Colonic mucosa (tissue), 4 donors: ENCODE measurements around the gene SLC32A1. TPM values are rescaled to one million over a fixed set of nuclear protein-coding genes. Genes with fewer than 3 reads are reported as not detected.

Source experiments
- DNase-seq: peaks from one replicate; pipeline ENCODE4 v3.0.0-alpha.2; 2020
- H3K27ac ChIP-seq: fragments of 200-600 bp; one replicate; pipeline ENCODE4 v1.8.0; 2021
- H3K27me3 ChIP-seq: fragments of 200-600 bp; one replicate; pipeline ENCODE4 v1.8.0; 2021
- H3K36me3 ChIP-seq: fragments of 200-600 bp; one replicate; pipeline ENCODE4 v1.8.0; 2021
- H3K4me1 ChIP-seq: fragments of 200-600 bp; one replicate; pipeline ENCODE4 v1.8.0; 2021; ENCODE audit warnings: mild to moderate bottlenecking
- H3K4me3 ChIP-seq: fragments of 200-600 bp; one replicate; pipeline ENCODE4 v1.8.0; 2021
- H3K9ac ChIP-seq, 2 donors: one replicate each; pipeline ENCODE4 v1.7.0; 2013; ENCODE audit warnings: control low read depth in 2 of 2, low read depth in 2 of 2, low read length in 2 of 2
- H3K9me3 ChIP-seq: fragments of 200-600 bp; one replicate; pipeline ENCODE4 v1.8.0; 2021
- CTCF ChIP-seq: fragments of 200-600 bp; IDR thresholded peaks from one replicate; pipeline ENCODE4 v1.8.0; 2022; ENCODE audit warnings: antibody characterized with exemption, mild to moderate bottlenecking
- intact Hi-C: fragments of 100-400 bp; cut with DNase I; formaldehyde crosslinking; loops from one replicate; pipeline ENCODE4 v1.14.1; 2022
- total RNA-seq, 2 donors: library from RNA; stranded (reverse); fragmentation: NEBNext Ultra II Directional in 1 of 2; extraction: Animal tissue kit (Norgen Biotek cat#: 25700) in 1 of 2; gene quantifications; one replicate each; pipeline ENCODE4 v1.2.1, GENCODE V29; 2021
- donor health status: healthy.
- donor health status: DM: no; HTN: no; CAD: no.
- donor health status: DM: no; HTN: no; CAD: no.

SLC32A1 gene
- not detected for total RNA-seq

- Histone ChIP-seq H3K27ac (no peak within 1 kb of the TSS), H3K4me1 (no peaks in the 10 kb centered on the region), H3K9ac (no peak within 1 kb of the TSS), H3K36me3 (no peaks in the 10 kb centered on the region), H3K9me3 (no peaks in the 10 kb centered on the region), H3K27me3 (peaks cover 82% of the 10 kb centered on the region), H3K4me3 (no peak within 1 kb of the TSS)
- intact Hi-C loops = no loop called here
- no peak for TF ChIP-seq CTCF
- DNase-seq = no peak
Measured at GRCh38 chr20:38723848-38724625, at the start of gene SLC32A1. Gene SLC32A1 (plus strand): TSS chr20:38724486. CDS start chr20:38724725, 239 bp downstream.

DNA sequence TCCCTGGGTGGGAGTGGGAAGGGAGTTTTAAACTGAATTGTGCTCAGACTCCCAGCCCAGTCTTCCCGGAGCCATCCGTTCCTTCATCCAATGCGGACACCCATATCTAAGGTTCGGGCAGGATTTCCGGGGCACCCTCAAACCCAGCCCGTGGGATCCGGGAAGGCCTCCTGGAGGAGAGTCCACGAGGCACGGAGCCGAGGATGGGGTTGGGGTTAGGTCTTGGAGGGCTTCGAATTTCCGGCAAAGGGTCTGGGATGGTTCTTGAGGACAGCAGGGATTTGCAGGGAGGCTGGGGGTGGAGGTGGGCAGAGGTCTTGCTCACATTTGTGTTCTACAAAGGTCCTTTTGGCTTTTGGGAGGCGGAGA lies 49.5 kb upstream of the SLC32A1 start:
- Histone ChIP-seq H3K9ac (no peak overlapping the region), H3K27ac (no peak overlapping the region), H3K9me3 (no peaks in the 10 kb centered on the region), H3K27me3 (peaks cover 13% of the 10 kb centered on the region), H3K36me3 (no peaks in the 10 kb centered on the region), H3K4me1 (no peaks in the 10 kb centered on the region), H3K4me3 (no peak overlapping the region)
- TF ChIP-seq CTCF = no peak
- intact Hi-C loops = no loop called here
- no peak for DNase-seq

DNA sequence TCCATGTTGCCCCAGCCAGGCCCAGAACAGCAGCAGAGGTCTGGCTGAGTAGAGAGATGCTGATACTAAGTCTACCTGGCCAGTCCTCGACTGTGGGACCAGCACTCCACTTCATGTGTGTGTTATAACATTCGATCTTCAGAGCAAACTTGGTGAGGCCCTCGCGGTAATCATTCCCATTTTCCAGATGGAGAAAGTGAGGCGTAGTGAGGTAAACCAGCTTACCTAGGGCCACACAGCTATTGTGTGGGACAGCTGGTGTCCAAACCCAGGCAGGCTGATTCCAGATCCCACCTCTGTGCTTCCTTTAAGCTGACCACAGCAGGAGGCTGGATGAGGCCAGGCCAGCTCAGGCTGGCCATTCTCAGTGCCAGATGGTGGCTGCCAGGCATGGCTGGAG lies 47.7 kb upstream of the SLC32A1 start:
- no peak for TF ChIP-seq CTCF
- peaks cover 13% of the 10 kb centered on the region for H3K27me3 ChIP-seq
- H3K4me3 ChIP-seq = no peak overlapping the region
- intact Hi-C loops = no loop called here
- H3K9ac ChIP-seq = no peak overlapping the region
- H3K27ac ChIP-seq = no peak overlapping the region
- no peaks in the 10 kb centered on the region for H3K36me3 ChIP-seq
- no peaks in the 10 kb centered on the region for H3K9me3 ChIP-seq
- no peak for DNase-seq
- H3K4me1 ChIP-seq = no peaks in the 10 kb centered on the region

GRCh38 chr20:38680500-38681306 lies 43.6 kb upstream of the SLC32A1 start:
- DNase-seq = no peak
- Histone ChIP-seq H3K36me3 (no peaks in the 10 kb centered on the region), H3K4me3 (no peak overlapping the region), H3K27me3 (no peaks in the 10 kb centered on the region), H3K9me3 (no peaks in the 10 kb centered on the region), H3K27ac (no peak overlapping the region), H3K9ac (no peak overlapping the region), H3K4me1 (no peaks in the 10 kb centered on the region)
- TF ChIP-seq CTCF = no peak
- intact Hi-C loops = no loop called here

- no peak overlapping the region for H3K9ac ChIP-seq
Measured at GRCh38 chr20:38685271-38685670, 39.0 kb upstream of the SLC32A1 start.

More at GRCh38 chr20:38685271-38685670, 39.0 kb upstream of the SLC32A1 start:
- intact Hi-C loops = no loop called here
- no peak overlapping the region for H3K27ac ChIP-seq
- no peaks in the 10 kb centered on the region for H3K27me3 ChIP-seq
- H3K36me3 ChIP-seq = no peaks in the 10 kb centered on the region
- no peak for TF ChIP-seq CTCF
- no peak for DNase-seq
- H3K9me3 ChIP-seq = no peaks in the 10 kb centered on the region
- no peaks in the 10 kb centered on the region for H3K4me1 ChIP-seq
- no peak overlapping the region for H3K4me3 ChIP-seq
